Cardiac muscle cell (in vitro differentiated cells and primary cell): Measurements from ENCODE around the gene PPP1R9A. TPM values are rescaled to one million over a fixed set of nuclear protein-coding genes. Genes with fewer than 3 reads are reported as not detected.

ENCODE experiments used
- DNase-seq, 2 donors: peaks; one replicate each; pipeline versions ENCODE4 v3.0.0 to v3.0.0-alpha.2; 2010 to 2017; ENCODE audit warnings: low read depth in 1 of 2, low spot score in 1 of 2
- H3K27ac ChIP-seq: fragments of 200-600 bp; sonication (generic); 2 replicates; pipeline ENCODE4 v1.5.1; 2016
- H3K27me3 ChIP-seq: fragments of 200-600 bp; sonication (generic); 2 replicates; pipeline ENCODE4 v1.6.0; 2016; ENCODE audit warnings: control low read depth
- H3K36me3 ChIP-seq: fragments of 200-600 bp; sonication (generic); 2 replicates; pipeline ENCODE4 v1.5.1; 2016; ENCODE audit warnings: control low read depth
- H3K4me1 ChIP-seq: fragments of 200-600 bp; sonication (generic); 2 replicates; pipeline ENCODE4 v1.8.1; 2017; ENCODE audit warnings: low read depth, mild to moderate bottlenecking, mixed run types
- H3K4me3 ChIP-seq: fragments of 200-600 bp; sonication (generic); 2 replicates; pipeline ENCODE4 v1.5.1; 2016; ENCODE audit warnings: mild to moderate bottlenecking
- H3K9me3 ChIP-seq: fragments of 200-600 bp; sonication (generic); 2 replicates; pipeline ENCODE4 v1.5.1; 2017; ENCODE audit warnings: low read depth, mild to moderate bottlenecking, control low read depth
- polyA plus RNA-seq: library from polyadenylated mRNA; unstranded; fragments of >200 nt; fragmentation: Nextera tagmentation; extraction: Ambion mirVana; gene quantifications from 2 replicates; pipeline ENCODE4 v1.2.1, GENCODE V29; 2016
- total RNA-seq: library from RNA; depleted of rRNA; stranded (reverse); fragments of >200 nt; gene quantifications from 2 replicates; pipeline ENCODE4 v1.2.3, GENCODE V29; 2016
- TF ChIP-seq, protein P1 (sequence below): IDR thresholded peaks from 2 replicates; pipeline ENCODE4 v1.5.1; 2012; ENCODE audit warnings: low read depth, mild to moderate bottlenecking, low read length

The PPP1R9A gene
- total and polyA plus RNA-seq, 2 experiments from 2014 or later = 21.4 to 41.5 TPM

DNA sequence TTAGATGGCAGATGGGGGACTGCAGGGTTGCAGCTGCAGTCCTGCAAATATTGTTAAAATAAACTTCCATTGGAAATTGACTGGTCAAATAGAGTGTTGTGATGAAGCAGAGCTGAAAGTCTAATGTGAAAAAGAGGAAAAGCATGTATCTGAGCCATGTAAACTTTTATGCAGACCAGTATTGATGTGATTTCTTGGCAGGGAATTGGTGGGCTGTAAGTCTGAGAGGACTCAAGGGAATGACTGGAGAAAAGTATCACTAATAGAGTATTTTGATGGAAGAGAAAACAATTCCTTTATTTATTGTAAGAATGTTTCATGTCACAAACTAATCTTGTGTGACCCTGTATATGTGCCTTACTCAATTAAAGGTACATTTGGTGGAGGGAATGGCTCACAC is 155.5 kb downstream of the PPP1R9A start:
- no peak for DNase-seq
- Histone ChIP-seq H3K27me3 (no peaks in the 10 kb centered on the region), H3K4me1 (no peaks in the 10 kb centered on the region), H3K9me3 (no peaks in the 10 kb centered on the region), H3K4me3 (no peak overlapping the region), H3K27ac (no peak overlapping the region), H3K36me3 (no peaks in the 10 kb centered on the region)
- TF ChIP-seq, protein P1, sequence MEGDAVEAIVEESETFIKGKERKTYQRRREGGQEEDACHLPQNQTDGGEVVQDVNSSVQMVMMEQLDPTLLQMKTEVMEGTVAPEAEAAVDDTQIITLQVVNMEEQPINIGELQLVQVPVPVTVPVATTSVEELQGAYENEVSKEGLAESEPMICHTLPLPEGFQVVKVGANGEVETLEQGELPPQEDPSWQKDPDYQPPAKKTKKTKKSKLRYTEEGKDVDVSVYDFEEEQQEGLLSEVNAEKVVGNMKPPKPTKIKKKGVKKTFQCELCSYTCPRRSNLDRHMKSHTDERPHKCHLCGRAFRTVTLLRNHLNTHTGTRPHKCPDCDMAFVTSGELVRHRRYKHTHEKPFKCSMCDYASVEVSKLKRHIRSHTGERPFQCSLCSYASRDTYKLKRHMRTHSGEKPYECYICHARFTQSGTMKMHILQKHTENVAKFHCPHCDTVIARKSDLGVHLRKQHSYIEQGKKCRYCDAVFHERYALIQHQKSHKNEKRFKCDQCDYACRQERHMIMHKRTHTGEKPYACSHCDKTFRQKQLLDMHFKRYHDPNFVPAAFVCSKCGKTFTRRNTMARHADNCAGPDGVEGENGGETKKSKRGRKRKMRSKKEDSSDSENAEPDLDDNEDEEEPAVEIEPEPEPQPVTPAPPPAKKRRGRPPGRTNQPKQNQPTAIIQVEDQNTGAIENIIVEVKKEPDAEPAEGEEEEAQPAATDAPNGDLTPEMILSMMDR = no peak

DNA sequence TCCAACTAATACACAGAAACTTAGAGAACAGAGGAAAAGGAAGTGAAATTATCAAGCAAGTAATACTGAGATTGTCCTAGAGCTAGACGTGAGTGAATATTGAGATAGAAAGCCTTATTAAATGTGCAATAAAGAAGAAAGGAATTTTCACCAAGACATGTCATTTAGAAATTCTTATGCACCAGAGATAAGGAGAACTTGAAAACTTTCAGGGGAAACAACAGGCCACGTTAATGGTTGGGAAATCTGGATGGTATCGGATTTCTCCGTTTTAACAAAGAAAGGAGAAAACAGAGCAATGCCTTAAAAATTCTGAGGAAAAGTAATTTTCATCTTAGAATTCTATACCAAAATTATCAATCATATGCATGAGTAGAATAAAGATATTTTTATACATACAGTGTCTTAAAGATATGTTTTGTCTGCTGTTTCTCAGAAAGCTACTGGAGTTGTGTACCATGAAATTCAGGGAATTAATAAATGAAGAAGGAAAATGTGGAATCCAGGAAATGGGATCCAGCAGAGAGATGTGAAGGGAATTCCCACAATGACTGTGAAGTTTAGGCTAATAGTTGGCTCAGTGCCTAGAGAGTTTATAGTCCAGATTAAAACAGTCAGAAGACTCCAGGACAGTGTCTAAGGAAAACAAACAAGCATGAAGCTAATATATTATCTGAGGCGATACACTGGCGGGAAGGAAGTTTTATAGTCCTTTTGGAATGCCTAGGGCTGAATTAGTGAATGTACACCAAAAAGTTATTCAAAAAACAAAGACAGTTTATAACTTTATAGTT is 159.5 kb downstream of the PPP1R9A start:
- H3K36me3 ChIP-seq = no peaks in the 10 kb centered on the region
- no peaks in the 10 kb centered on the region for H3K27me3 ChIP-seq
- TF ChIP-seq, protein P1 = no peak
- DNase-seq = peak in 1 of 2 donors; percentile 75
- H3K9me3 ChIP-seq = no peaks in the 10 kb centered on the region
- no peaks in the 10 kb centered on the region for H3K4me1 ChIP-seq
- no peak overlapping the region for H3K4me3 ChIP-seq
- H3K27ac ChIP-seq = no peak overlapping the region

GRCh38 chr7:95088536-95089215 is 181.3 kb downstream of the PPP1R9A start:
- DNase-seq = no peak
- no peaks in the 10 kb centered on the region for H3K27me3 ChIP-seq
- peak overlapping the region; percentile 60 for H3K27ac ChIP-seq
- H3K4me3 ChIP-seq = no peak overlapping the region
- H3K9me3 ChIP-seq = no peaks in the 10 kb centered on the region
- TF ChIP-seq, protein P1 = no peak
- H3K4me1 ChIP-seq = peaks cover 23% of the 10 kb centered on the region
- no peaks in the 10 kb centered on the region for H3K36me3 ChIP-seq

DNA sequence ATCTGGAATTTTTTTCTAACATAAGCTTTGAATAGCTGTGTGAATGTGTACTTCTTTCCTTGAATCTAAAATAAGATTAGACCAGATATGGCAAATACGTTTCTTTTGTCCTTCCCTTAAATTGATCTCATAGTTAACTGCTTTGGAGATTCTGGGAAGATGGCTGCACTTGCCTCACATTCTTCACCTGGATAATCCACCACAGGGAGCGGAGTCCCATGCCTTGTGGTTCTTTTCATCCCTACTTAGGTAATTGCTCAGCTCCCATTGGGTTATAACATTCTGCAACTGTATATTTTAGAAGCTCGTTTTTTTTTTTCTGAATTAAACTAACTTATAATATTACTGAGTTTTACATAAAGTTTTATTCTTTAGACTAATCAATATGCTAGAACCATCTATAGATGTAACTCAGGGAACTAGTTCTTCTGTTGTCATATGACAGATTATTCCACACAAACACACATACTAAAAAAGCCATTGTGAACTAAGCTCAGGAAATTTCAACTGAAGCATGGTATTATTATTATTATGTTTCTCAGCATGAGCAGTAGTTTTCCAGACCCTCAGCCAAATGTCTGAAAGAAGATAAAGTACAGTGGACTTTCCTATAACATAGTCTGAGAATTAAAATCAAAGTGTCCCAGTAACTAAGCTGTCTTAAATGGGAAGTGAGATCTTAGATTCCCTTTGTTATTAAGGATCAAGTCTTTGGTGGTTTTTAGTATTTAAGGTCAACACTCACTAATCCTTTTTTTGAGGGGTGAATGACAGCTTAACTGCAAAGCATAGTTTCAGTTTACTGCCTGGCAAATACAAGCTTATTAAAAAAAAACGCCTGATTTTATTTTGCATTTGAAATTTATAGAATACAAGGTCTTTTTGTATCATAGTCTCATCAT is 182.3 kb downstream of the PPP1R9A start:
- H3K4me1 ChIP-seq = peaks cover 23% of the 10 kb centered on the region
- H3K4me3 ChIP-seq = no peak overlapping the region
- peak overlapping the region; percentile 60 for H3K27ac ChIP-seq
- no peaks in the 10 kb centered on the region for H3K9me3 ChIP-seq
- DNase-seq = no peak
- TF ChIP-seq, protein P1 = no peak
- no peaks in the 10 kb centered on the region for H3K36me3 ChIP-seq
- H3K27me3 ChIP-seq = no peaks in the 10 kb centered on the region

DNA sequence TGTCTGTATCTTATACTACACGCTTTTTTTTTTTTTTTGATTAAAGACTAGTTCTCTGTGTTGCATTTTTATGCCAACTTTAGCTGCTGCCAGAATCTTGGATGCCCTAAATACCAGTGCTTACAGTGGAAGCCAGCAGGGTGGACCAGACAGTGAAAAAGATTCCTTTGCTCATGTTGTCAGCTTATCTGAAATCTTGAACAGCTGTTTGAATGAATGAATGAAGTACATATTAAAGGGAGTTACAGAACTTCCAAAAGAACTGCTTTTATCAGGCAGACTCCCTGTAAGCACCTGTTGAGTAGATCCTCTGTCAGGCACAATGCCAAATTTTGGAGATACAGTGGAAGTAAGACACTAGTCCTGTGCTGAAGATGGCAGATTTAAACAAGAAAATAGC is 184.9 kb downstream of the PPP1R9A start:
- Histone ChIP-seq H3K4me1 (peaks cover 31% of the 10 kb centered on the region), H3K9me3 (no peaks in the 10 kb centered on the region), H3K27me3 (no peaks in the 10 kb centered on the region), H3K36me3 (no peaks in the 10 kb centered on the region), H3K27ac (no peak overlapping the region), H3K4me3 (no peak overlapping the region)
- TF ChIP-seq, protein P1 = no peak
- no peak for DNase-seq
